Activated T-cell treated with anti-CD3 and anti-CD28 coated beads for 48 hours (primary cell): ENCODE measurements around the gene PKD2.

Experiments
- DNase-seq: peaks from one replicate; pipeline ENCODE4 v3.0.0-alpha.2; 2020; ENCODE audit warnings: low read depth

PKD2 gene

DNA sequence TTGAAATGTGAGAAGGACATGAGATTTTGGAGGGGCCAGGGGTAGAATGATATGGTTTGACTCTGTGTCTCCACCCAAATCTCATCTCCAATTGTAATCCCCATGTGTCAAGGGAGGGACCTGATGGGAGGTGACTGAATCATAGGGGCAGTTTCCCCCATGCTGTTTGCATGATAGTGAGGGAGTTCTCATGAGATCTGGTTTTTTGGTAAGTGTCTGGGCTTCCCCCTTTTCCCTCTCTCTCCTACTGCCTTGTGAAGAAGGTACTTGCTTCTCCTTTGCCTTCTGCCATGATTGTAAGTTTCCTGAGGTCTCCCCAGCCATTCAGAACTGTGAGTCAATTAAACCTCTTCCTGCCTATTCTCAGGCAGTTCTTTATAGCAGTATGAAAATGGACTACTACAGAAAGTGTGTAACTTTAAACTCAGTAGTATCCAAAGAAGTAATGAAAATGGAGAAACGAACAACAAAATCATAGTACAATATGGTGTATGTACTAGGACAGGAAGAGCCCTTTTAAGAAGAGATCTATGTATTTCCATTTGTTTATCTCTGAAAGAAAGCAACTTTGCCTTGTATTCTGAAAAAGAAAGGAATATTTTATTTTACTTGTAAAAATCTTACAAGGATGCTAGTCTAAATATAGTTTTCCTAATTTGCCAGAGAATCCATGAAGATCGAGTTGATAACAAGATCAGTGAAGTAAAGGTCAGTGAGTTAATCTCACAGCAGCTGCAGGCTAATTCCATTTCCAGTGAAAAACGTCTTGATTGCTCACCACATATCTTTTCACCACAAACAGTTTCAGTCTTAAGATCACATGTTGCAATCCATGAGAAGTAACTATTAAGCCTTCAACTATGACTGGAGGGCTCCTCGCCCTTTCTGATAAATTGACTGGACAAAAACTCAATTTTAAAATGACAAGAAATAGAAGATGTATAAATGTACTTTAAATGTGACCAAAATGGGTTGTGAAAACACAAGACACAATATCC lies 20.5 kb downstream of the PKD2 start:
- no peak for DNase-seq

DNA sequence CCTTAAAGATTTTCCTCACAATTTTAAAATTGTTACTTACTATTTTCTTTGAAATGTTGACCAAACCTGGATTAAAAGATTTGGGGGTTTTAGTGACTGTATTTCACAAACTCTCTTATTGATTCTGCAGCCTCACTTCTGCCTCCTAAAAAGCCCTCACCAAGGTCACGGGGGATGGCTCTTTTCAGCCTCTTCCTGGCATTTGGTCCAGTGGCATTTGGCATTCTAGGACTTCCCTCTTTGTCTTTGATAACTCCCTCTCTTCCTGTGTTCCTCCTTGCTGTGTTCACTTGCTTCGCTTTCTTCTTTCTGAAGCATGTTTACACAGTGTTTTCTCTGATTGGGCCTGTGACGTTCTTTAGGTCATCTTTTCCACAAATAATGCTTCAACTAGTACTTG lies 21.5 kb downstream of the PKD2 start:
- no peak for DNase-seq

DNA sequence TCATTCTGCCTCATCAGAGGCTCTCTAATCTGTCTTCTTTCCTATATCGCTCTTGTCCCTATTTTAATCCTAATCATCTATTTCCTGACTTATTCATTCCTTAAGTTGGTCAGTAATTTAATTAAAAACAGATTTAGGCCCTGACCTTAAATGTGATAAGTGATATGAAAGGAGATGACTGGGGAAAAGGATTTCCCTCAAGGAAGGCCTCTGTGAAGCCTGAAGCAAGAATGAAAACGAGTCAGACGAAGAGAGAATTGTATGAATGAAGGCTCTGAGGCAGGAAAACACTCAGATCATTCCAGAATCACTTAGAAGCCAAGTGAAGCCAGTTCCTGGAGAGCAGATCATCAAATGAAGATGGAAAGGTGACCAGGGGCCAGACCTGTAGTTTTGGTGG lies 22.1 kb downstream of the PKD2 start:
- DNase-seq, result no peak

DNA sequence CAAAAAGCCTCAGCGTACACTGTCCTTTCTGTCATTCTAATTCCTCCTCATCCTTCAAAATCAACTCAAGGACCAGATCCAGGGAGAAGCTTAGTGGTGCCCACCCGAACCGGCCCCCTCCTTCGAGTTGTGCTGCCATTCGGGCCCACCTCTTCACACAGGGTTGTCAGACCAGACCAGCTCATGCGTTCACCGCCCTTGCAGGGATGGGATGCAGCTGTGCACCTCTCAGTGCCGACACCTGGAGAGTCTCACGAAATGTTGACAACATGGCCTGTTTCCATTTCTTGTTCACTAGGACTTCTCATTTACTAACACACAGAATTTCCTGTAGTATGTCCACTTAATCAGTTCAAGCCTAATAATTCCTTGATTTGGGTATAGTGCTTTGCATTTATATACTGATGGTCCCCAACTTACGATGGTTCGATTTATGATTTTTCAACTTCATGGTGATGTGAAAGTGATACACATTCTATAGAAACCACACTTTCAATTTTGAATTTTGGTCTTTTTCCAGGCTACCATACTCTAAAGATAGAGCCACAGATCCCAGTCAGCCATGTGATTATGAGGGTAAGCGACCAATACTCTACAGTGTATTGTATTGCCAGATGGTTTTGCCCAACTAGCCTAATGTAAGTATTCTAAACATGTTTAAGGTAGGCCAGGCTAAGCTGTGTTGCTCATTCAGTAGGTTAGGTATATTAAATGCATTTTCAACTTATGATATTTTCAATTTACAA lies 23.3 kb downstream of the PKD2 start:
- DNase-seq, result no peak

DNA sequence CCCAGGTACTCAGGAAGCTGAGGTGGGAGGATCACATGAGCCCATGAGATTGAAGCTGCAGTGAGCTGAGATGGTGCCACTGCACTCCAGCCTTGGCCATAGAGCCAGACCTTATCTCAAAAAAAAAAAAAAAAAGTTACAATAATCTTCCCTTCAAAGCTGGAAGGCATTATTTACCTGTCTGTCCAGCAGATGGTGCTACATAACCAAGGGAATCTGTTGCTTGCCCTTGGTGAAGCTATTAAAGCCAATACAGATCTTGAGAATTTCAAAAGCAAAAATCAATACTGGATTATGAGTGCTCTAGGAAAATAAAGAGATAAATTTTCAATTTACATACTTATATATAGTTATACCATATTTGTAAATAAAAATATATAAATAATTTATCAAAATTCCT lies 25.9 kb downstream of the PKD2 start:
- DNase-seq, result no peak

DNA sequence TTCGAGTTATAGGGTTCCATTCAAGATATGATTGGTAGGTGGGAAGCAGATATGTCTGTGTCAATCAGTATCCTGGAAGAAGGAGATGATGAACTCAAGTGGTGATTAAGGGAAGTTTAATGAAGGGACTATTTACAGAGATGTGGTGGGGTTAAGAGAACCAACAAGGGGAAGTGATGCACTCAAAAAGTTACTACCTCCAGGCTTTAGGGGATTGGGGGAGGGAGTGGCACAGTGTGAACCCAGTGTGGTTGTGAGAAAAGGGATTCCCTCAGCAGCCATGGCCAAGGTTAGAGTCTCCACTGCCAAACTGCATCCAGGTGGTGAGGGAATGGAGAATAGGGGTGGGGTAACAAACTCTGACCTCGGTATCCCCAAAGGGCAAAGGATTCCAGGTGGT lies 27.9 kb downstream of the PKD2 start:
- no peak for DNase-seq

DNA sequence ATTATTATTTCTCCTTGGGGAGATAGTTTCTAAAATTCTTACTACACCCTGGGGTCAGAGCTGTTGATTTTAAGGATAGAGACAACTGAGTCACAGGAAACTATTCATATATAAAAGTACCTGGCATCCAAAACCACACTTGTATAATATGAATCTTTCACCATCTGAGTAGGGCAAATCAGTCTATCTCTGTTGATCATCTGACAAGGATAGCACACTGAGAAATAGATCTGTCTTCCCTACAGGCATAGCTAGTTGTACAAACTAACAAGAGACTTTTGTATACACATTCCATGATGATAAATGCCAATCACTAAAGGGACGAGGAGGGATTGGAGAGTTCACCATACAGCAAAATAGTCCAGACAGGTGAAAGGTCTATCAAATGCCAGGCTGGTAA lies 30.0 kb downstream of the PKD2 start:
- no peak for DNase-seq

DNA sequence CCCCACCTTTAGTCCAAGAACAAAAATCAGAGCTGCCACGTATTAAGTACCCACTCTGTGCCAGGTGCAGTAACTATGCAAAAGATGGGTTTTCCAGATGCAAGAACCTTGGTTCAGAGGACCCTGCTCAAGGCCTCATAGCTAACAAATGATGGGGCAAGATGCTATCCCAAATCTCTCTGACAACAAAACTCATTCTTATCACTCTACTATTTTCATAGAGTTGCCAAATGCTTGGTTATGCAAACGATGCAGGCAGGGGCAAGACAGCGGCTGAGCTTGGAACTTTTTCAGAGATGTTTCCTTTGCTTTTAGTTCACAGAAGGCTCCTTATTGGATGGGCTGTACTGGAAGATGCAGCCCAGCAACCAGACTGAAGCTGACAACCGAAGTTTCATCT lies 30.5 kb downstream of the PKD2 start:
- no peak for DNase-seq

DNA sequence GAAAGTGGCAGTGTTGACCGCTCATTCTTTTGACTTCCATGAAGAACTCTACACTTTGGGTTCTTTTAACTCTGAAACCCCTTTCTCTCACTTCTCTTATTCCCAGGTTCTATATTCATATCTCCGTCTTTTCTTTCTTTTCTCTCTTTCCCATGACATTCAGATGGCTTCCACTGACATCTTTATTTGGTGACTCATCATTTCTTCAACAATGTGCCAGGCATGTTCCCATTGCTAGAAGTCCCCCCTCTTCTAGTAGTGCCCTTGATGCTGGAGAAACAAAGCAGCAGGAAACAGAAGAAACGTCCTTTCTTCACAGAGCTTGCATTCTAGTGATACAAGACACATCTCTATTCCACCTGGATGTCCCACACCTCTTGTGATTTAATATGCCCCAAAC lies 33.3 kb downstream of the PKD2 start:
- no peak for DNase-seq

DNA sequence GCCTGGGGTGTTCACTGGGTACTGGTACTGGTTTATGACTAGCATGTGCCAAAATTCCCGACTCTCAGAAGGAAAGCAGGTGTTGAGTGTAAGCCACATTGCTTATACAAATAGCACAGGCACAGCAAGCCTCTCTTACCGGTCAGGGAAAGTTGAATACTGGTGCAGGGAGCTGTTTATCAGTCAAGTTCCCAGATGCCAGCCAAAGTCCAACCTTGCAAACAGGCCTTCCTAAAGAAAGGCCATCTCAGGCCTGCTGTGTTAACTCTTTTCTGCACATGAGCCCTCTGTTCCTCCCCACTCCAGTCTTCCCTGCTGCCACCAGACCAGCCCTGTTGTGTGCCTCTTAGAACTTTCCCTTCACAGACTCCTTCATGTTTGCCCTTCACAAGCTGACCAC lies 34.2 kb downstream of the PKD2 start:
- DNase-seq, result no peak

DNA sequence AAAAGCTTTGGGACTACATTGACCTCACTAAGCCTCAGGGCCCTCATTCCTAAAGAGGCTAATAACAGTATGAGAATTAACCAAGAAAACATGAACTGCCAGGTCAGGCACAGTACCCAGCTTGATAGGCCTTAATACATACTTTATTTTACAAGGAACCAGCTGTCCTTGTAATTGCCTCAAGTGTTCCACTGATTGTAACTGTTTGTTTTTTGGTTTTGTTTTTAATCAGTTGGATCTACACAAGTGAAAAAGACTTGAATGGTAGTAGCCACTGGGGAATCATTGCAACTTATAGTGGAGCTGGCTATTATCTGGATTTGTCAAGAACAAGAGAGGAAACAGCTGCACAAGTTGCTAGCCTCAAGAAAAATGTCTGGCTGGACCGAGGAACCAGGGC lies 35.6 kb downstream of the PKD2 start:
- DNase-seq, result no peak

DNA sequence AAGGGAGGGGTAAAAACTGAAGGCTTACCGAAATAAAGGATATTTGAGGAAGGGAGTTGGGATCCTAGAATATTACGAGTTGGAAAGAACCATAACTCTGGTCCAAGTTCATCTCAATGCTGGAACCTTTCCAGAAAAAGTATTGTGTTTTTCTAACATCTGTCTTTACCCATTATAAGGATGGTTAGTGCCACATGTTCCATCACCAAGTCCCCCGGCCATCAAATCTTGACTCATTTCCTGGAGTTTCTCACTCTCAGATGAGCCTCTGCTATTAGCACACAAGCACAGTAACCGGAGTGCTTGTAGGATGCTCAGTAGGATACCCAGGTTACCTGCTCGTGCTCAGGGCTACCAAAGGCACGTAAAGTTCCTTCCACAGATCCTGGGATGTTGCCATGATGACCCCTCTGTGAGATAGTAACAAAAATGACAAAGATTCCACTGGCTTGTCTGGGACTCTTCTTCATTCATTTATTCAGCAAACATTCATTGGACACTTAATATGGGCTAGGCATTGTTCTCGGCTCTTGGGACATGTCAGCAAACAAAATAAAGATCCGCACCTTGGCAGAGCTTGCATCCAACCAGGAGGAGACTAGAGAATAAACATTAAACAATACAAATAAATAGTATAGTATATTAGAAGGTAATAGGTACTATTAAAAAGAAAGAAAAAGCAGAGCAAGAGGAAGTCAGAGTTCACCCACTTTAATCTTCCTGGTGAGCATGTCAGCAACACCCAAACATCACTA lies 36.3 kb downstream of the PKD2 start:
- no peak for DNase-seq

DNA sequence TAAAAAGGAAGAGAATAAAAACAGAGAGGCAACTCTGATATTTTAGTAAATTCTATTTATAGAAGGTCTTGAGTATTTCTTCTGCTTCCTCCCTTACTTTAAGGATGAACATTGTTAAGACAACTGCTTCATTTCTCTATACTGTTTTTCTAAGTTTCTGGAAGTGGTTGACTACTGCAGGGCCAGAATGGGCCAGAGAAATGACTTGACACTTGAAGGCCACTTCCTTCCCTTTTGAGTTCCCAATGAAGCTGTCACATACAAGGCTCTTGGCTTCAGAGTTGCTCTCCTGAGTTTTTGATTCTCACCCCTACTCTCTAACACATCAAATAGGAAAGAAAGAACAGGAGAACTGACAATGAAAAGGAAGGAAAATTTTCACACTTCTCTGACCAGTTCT lies 37.6 kb downstream of the PKD2 start:
- no peak for DNase-seq

DNA sequence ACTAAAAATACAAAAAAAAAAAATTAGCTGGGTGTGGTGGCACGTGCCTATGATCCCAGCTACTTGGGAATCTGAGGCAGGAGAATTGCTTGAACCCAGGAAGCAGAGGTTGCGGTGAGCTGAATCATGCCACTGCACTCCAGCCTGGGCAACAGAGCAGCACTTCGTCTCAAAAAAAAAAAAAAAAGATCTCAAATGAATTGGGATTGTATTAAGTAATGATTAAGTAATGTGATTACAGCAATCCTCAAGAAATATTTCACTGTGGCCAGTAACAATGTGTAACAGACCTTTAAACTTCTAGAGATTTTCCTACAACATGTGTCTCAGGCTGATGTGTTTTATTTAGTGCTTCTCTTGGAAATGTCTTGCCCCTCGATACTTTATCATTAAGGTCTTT lies 46.8 kb downstream of the PKD2 start:
- no peak for DNase-seq

DNA sequence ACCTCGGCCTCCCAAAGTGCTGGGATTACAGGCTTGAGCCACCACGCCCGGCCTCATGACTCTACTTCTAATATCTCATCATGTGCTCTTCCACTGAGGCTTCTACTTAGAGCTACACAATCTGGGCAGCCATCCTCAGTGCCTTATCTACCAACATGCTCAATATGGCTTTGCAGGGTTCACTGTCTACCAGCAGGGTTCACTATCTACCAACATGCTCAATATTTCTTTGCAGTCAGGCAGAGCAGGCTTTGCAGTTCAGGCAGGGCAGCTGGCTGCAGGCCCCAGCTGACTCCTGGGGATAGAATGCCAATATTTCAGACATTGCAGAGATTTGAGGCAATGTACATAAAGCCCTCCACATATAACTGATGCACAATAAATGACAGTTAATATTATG lies 47.5 kb downstream of the PKD2 start:
- DNase-seq, result no peak

DNA sequence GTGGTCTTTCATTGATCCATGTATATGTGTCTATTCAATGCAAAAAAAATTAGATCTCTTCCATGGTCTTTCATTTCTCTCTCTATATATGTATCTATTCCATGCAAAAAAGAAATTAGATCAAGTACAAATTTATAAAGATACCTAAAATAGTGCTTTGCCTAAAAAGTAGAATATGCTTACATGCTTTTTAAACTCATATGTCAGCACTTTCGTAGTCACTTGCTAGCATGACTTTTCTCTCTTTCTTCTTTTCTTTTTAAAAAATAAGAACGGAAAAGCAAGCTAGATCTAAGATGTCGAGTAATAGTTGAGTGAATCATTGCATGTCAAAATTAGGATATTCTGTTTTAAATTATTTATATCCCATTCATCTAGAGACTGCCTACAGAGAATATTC lies 50.9 kb downstream of the PKD2 start:
- DNase-seq, result no peak

DNA sequence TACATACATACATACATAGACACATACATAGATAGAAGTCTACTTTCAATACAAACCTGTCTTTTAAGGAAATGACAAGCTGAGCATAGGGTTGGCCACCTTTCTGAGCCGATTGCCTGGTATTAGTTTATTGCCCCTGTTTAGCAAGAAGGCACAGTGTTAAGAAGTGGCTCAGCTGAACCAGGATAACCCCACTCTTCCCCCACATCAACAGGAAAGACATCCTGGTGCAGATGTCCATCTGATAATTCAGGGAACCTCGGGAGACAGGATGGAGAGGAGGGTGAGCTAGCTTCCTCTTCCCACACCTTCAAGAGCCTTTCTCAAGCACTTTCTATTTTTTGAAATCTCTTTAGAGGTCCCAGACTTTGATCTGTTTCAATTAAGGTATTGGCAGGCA lies 52.3 kb downstream of the PKD2 start:
- no peak for DNase-seq

DNA sequence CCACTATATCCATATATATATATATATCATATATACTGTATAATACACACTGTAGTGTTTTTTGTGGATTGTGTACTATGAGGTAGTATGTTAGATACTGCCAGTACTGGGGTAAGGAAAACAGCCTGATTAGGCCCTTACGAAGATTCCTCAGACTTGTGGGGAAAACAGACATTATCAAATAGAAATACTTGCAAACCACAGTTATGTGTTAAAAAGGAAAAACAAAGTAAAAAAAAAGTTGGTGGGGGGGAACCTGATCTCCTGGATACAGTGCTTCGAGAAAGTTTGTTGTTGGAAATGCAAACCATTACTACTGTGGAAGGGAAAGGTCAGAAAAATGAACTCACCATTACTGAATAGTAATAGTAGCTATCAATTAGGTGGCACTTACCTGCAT lies 53.0 kb downstream of the PKD2 start:
- no peak for DNase-seq

DNA sequence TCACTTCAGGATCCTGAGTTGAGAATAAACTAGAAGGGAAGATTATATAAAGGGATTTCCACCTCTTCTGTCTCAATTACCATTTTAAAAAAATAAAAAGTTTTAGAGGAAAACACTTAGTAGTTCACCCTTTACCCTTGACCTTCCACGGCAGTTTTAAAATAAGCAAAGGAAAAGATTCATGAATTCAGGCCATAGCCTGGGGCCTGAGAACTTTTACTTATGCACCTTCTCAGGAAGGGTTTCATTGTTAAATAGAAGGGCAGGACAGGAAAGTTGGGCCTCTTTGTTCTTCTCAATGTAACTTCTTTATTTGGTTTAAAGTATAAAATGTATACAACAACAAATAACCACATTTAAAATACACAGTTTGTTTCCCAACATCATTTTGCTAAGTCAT lies 54.9 kb downstream of the PKD2 start:
- DNase-seq, result no peak

DNA sequence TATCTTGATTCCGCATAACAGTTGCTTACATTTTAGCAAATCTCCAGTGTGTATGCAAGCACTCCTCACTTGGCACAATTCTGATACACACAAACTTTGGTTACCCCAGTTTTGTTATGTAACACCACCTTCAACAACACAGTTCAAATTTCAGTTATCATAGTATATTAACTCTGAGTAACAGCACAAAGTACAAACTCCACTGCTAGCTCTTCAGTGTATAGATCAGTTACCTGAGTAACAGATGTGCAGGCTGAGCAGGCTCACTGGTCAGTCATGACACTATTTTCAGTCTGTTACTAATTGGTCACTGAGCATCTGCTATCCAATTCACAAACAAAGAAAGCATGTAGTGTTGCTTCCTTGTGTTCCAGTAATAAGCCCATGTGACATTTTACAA lies 55.4 kb downstream of the PKD2 start:
- DNase-seq, result no peak

DNA sequence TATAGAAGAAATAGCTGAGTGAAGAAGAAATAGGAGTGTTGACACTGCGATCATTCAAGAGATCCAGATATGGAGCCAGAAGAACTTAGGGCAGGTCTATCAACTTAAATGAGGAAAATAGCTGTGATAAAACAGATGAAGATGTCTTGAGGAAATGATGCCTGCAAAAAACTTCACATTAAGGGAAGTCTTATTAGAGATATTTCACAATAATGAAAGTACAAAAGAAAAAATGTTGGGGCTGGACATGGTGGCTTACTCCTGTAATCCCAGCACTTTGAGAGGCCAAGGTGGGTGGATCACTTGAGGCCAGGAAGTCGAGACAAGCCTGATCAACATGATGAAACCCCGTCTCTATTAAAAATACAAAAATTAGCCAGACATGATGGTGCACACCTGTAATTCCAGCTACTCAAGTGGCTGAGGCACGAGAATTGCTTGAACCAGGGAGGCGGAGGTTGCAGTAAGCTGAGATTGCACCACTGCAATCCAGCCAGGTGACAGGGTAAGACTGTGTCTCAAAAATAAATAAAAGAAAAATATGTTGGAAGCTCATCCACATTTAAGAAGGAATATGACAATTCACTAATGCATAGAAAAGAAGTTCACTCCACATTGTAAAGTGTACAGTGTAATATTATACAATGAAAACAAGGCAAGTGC lies 56.3 kb downstream of the PKD2 start:
- DNase-seq, result no peak

DNA sequence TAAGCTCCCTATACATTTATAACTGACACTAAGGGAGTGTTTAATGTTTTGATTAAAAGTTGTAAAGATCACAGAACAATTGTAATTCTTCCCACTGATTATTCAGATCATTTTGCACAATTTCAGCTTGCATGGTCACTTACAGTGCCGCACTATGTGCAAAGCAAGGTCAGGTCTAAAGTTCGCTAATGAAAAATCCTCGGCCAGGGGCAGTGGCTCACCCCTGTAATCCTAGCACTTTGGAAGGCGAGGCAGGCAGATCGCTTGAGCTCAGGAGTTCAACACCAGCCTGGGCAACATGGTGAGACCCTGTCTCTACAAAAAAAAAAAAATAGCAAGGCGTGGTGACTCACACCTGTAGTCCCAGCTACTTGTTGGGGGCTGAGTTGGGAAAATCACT lies 57.0 kb downstream of the PKD2 start:
- DNase-seq, result no peak
